K562 (cell line): ENCODE data around the gene CTCFL.

Source experiments
- EP300 ChIP-seq: IDR thresholded peaks from 2 replicates; pipeline ENCODE4 v1.6.1; 2012; ENCODE audit warnings: low read length, improper control_type of control experiment
- IRF1 ChIP-seq: sonication (generic); formaldehyde crosslinking; IDR thresholded peaks from 2 replicates; pipeline ENCODE4 v1.8.0; 2022; ENCODE audit warnings: missing genetic modification reagents, mild to moderate bottlenecking, borderline replicate concordance
- KDM1A ChIP-seq, 2 experiments: fragments of 450-650 bp; IDR thresholded peaks; 2 replicates each; pipeline ENCODE4 v1.6.1; 2016; ENCODE audit warnings: mild to moderate bottlenecking in 2 of 2
- NFRKB ChIP-seq: fragments of 450-650 bp; IDR thresholded peaks from 2 replicates; pipeline ENCODE4 v1.6.1; 2016; ENCODE audit warnings: low read depth
- POLR2AphosphoS5 ChIP-seq: IDR thresholded peaks from 2 replicates; pipeline ENCODE4 v1.6.1; 2011; ENCODE audit warnings: mild to moderate bottlenecking, low read depth, low read length, moderate library complexity; ENCODE audit not compliant: control insufficient read depth, insufficient read depth
- ZBTB33 ChIP-seq: sonication (generic); formaldehyde crosslinking; IDR thresholded peaks from 2 replicates; pipeline ENCODE4 v1.8.1; 2023; ENCODE audit warnings: mild to moderate bottlenecking, missing genetic modification reagents

GRCh38 chr20:57485770-57486169 is 39.2 kb downstream of the CTCFL start:
- TF ChIP-seq IRF1 (CRISPR knock-in tag) (no peak), ZBTB33 (CRISPR knock-in tag) (no peak), NFRKB (no peak), KDM1A (IDR thresholded peaks at IDR 0.05) (no peak), POLR2AphosphoS5 (no peak), EP300 (no peak)
